GM19324 (cell line): ENCODE results near the gene MYBBP1A.
A peak's percentile ranks its signal among the peaks of the same experiment; 100 is the strongest.

Experiments used
- ATAC-seq: cut with Tn5 transposase; IDR thresholded peaks from one replicate; pipeline ENCODE4 v1.9.1; 2021; ENCODE audit warnings: mild to moderate bottlenecking, moderate library complexity; ENCODE audit not compliant: unreplicated experiment, low FRiP score

The MYBBP1A gene

GRCh38 chr17:4508207-4508606 lies 47.0 kb downstream of the MYBBP1A start:
- ATAC-seq: no peak

GRCh38 chr17:4507361-4508111 lies 47.6 kb downstream of the MYBBP1A start:
- no peak for ATAC-seq

- ATAC-seq: no peak
These were observed 48.3 kb downstream of the MYBBP1A start for GRCh38 chr17:4506892-4507291.

- ATAC-seq: no peak
These were observed 48.9 kb downstream of the MYBBP1A start for GRCh38 chr17:4506175-4506813.

GRCh38 chr17:4505187-4505586 lies 50.0 kb downstream of the MYBBP1A start:
- ATAC-seq: no peak

GRCh38 chr17:4504188-4504587 lies 51.0 kb downstream of the MYBBP1A start:
- ATAC-seq: no peak

GRCh38 chr17:4503283-4504025 lies 51.7 kb downstream of the MYBBP1A start:
- no peak for ATAC-seq

- no peak for ATAC-seq
These were observed 52.6 kb downstream of the MYBBP1A start for GRCh38 chr17:4502466-4503154.

GRCh38 chr17:4501295-4501949 lies 53.8 kb downstream of the MYBBP1A start:
- no peak for ATAC-seq

GRCh38 chr17:4500191-4500571 lies 55.0 kb downstream of the MYBBP1A start:
- no peak for ATAC-seq

- no peak for ATAC-seq
These were observed 55.6 kb downstream of the MYBBP1A start for GRCh38 chr17:4499431-4500190.

GRCh38 chr17:4498461-4499397 lies 56.5 kb downstream of the MYBBP1A start, which contains the start of gene SPNS2:
Gene SPNS2 (plus strand): TSS chr17:4498881. CDS start chr17:4499048, 167 bp downstream.
- peak; percentile 64 for ATAC-seq

GRCh38 chr17:4497101-4497824 lies 57.9 kb downstream of the MYBBP1A start:
- ATAC-seq: no peak

- no peak for ATAC-seq
These were observed 62.2 kb downstream of the MYBBP1A start for GRCh38 chr17:4492721-4493561.

GRCh38 chr17:4490637-4491061 lies 64.5 kb downstream of the MYBBP1A start:
- no peak for ATAC-seq

GRCh38 chr17:4490109-4490591 lies 65.0 kb downstream of the MYBBP1A start:
- ATAC-seq: no peak
